GM21723 (cell line): ENCODE results near the gene LBHD2.
A peak's percentile ranks its signal among the peaks of the same experiment; 100 is the strongest.
"Not testable (repeated sequence)": the region's sequence is repeated elsewhere in the genome, so short reads cannot be mapped to it uniquely, and the experiment has no call there.

Source experiments
- ATAC-seq: cut with Tn5 transposase; IDR thresholded peaks from one replicate; pipeline ENCODE4 v1.9.1; 2021; ENCODE audit warnings: mild to moderate bottlenecking, moderate library complexity; ENCODE audit not compliant: unreplicated experiment

The LBHD2 gene

GRCh38 chr14:103084021-103084919 is at the start of gene LBHD2:
TSS of gene LBHD2 (plus strand) at chr14:103084210. CDS start at chr14:103086013, 1,803 bp downstream.
- ATAC-seq, result no peak

GRCh38 chr14:103041464-103041863 is 42.5 kb upstream of the LBHD2 start:
- ATAC-seq, result no peak

GRCh38 chr14:103043257-103044015 is 40.6 kb upstream of the LBHD2 start:
- ATAC-seq, result no peak

DNA sequence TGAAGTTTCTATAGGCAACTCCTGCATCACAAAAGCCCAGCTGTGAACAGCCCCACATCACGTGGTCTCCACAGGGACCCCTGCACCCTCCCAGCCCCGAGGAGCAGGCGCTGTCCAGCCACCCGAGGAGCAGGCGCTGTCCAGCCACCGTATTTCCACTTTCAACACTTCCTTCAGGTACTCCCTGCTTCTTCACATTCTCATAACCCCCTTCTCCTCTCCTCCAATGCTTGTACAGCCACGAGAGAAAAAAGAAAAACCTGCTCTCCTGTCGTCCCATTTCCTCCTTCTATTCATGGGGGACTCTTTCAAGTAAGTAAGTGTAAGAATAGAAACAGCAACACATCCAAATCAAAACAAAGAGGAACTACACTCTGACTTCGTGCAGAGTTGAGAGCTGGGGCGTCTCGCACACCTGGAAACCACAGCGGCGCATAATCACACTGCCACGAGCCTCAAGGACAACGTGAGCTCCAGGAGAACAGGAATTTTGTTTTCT is 38.6 kb upstream of the LBHD2 start:
- peak; percentile 64 for ATAC-seq

DNA sequence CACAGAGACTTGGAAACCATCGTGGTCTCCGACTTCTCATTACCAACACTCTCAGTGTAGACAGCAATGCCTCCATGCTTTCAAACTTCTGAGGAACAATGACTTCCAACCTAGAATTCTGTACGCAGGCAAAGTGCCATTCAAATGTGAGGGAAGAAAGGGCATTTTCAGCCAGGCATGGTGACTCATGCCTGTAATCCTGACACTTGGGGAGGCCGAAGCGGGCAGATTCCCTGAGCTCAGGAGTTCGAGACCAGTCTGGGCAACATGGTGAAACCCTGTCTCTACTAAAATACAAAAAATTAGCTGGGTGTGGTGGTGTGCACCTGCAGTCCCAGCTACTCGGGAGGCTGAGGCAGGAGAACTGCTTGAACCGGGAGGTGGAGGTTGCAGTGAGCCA is 36.6 kb upstream of the LBHD2 start:
- not testable (repeated sequence) for ATAC-seq

GRCh38 chr14:103050935-103051334 is 33.1 kb upstream of the LBHD2 start:
- ATAC-seq, result no peak

DNA sequence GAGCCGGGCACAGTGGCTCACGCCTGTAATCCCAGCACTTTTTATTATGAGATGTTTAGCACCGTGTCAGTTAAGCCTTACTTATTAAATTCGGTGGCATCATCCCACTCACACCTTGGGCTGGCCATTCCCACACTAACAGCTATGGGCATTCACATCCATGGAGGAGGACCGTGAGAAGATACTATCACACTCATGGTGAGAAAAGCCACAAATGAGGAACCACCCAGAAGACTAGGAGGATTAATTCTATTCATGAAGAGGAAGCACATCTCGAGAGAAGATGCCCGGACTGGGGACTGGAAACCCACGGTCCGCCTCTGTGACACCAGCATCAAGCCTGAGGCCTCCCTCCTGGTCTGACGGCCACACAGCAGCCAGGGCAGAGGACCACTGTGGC is 31.6 kb upstream of the LBHD2 start:
- ATAC-seq, result no peak

DNA sequence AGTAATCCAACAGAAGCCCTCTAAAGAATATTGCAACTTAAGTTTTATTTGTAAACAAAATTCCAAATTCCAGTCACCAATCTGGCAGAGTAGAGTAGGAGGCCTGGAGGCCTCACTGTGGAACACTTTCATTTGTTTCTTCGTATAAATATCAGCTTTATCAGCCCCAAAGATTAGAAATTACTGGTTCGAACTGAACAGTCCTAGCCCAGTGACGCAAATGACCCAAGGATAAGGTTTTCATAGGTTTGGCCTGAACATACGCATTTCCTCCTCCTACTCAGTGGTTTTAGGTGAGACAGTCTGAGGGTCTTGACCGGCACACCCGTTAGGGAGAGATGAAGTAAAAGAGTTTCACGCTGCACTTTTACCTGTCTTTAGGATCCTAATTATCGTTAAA is 28.3 kb upstream of the LBHD2 start:
- ATAC-seq, result no peak

DNA sequence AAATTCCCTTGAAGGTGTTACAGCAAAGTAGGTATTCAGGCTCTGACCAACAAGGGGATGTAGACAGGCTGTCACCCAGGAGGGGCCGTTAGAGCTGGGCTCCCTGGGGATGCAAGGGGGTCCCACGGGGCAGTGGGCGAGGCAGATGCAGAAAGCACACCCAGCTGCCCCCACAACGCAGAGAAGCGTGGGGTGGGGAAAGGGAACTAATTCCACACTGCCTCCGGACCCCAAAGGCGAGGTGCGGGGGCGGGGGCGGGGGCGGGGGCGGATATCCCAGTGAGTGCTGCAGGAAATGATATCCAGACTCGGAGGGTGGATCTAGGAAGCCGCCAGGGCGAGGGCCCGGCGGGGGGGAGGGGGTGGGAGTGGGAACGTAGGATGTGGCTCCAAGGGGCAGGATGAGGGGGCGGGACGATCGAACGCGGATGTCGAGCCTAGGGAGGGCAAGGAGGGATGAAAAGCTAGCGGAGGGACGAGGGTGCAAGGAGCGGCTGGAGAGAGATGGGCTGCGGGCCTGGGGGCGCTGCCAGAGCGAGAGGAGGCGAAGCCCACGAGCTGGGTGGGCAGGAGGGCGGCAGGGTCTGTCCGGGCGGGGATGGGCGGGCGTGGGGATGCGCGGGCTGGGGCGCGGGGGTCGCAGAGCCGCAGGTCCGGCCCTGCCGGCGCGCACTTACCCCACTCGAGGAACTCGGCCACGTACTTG is 27.5 kb upstream of the LBHD2 start:
- peak; percentile 6 for ATAC-seq

GRCh38 chr14:103057028-103057371 is 27.0 kb upstream of the LBHD2 start:
- no peak for ATAC-seq

DNA sequence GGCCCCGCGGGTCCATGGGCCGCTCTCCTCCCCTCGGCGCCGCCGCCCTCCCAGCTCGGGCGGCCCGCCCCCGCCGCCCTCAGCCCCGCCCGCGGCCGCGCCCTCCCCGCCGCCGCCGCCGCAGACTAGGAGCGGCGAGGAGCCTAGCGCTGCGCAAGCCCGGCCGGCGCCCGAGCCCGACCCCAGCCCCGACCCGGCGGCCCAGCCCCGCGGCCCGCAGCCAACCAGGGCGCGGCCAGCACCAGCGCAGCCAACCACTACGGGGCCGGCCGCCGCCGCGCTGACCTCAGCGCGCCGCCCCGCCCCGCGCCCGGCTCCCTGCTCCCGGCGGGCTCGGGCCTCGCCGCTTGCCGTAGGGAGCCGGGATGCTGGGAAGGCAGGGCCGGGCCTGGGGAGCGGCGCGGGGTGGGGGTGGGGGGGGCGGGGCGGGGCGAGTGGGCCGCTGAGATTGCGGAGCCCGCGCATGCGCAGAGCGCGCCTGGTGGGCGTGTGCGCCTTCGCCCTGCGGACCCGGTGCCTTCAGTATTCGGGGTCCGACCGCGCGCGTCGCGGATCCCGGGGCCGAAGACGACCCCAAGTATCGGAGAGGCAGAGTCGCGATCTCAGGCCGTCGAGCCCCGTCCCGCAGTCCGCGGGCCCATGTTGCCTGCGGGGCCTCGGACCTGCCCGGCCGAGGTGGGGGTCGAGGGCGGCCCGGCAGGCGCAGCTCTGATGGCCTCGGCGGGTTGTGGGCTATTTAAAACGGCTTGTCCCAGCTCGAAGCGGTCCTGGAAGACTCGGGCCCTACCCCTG is 26.4 kb upstream of the LBHD2 start, which contains the start of gene CDC42BPB:
CDC42BPB (minus strand) TSS at position 178 of the 792 bp plus-strand sequence. CDS start 376 bp downstream, outside the sequence.
- ATAC-seq, result peak; percentile 75

GRCh38 chr14:103058164-103059055 is 25.6 kb upstream of the LBHD2 start:
- no peak for ATAC-seq

- no peak for ATAC-seq
Measured at GRCh38 chr14:103059556-103059955, 24.5 kb upstream of the LBHD2 start.

DNA sequence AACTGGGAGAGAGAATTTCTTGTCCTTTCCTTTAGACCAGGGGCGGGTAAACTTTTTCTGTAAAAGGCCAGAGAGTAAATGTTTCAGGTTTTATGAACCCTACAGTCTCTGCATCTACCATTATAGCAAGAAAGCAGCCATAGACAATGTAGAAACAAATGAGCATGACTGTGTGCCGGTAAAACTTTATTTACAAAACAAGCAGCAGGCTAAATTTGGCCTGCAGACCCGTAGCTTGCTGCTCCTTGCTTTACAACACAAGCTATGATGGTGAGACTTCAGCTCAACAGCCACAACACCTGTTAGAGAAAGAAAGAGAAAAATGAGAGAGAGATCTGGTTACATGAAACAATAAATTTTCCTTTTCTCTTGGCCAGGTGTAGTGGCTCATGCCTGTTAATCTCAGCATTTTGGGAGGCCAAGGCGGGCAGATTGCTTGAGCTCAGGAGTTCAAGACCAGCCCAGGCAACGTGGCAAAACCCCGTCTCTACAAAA is 22.5 kb upstream of the LBHD2 start:
- no peak for ATAC-seq

GRCh38 chr14:103064436-103064835 is 19.6 kb upstream of the LBHD2 start:
- ATAC-seq, result no peak

DNA sequence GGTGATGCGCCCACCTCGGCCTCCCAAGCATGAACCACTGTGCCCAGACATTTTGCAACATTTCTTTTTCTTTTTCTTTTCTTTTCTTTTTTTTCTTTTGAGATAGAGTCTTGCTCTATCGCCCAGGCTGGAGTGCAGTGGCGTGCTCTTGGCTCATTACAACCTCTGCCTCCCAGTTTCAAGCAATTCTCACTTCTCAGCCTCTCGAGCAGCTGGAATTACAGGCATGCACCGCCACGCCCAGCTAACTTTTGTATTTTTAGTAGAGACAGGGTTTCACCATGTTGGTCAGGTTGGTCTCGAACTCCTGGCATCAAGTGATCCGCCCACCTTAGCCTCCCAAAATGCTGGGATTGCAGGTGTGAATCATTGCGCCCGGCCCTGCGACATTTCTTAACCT is 19.0 kb upstream of the LBHD2 start:
- ATAC-seq, result no peak

DNA sequence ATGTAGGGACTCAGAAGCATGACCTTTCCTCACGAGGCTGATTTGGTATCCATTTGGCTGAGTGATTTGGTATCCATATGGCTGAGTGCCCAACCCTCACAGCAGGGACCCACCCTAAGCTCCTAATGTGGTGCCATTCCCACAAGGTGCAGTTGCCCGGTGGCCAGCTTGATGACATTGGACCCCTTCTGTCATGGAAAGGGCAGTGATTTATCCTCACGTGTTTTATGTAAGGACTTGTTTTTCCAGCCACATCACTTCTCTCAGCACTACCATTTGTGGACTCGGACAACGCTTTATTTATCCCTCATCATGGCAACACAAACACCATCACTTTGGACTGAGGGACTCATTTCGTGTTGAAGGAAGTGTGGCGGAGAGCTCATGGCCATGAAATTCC is 18.1 kb upstream of the LBHD2 start:
- no peak for ATAC-seq

DNA sequence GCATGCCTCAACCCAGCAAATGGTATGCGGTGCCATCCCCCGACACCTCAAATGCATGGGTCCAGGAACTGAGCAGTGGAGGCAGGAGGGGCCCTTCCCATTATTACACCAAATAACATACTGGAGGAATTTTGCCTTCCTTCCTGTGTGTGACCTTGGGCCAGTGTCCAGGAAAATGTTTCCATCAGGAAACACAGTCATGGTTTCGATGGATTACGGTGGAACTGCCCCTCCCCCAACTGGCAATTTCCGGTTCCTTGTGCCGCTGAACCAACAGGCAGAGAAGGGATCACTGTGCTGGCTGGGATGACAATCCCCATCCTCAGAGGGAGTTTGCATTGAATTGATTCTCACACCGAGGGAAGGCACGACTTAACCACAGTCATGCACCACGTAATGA is 17.6 kb upstream of the LBHD2 start:
- no peak for ATAC-seq
